Stimulated activated CD4-positive, alpha-beta T cell treated with anti-CD3 and anti-CD28 coated beads, Interleukin-15, amount 100 ng/mL, for 48 hours (primary cell): ENCODE results near the gene TMCC2.
"Not testable (repeated sequence)": the region's sequence is repeated elsewhere in the genome, so short reads cannot be mapped to it uniquely, and the experiment has no call there.

Source experiments
- DNase-seq, 2 donors: peaks; one replicate each; pipeline ENCODE4 v3.0.0-alpha.2; 2020; ENCODE audit warnings: low read depth in 2 of 2

Gene TMCC2

GRCh38 chr1:205211839-205212536 lies 15.8 kb upstream of the TMCC2 start:
- DNase-seq = no peak

DNA sequence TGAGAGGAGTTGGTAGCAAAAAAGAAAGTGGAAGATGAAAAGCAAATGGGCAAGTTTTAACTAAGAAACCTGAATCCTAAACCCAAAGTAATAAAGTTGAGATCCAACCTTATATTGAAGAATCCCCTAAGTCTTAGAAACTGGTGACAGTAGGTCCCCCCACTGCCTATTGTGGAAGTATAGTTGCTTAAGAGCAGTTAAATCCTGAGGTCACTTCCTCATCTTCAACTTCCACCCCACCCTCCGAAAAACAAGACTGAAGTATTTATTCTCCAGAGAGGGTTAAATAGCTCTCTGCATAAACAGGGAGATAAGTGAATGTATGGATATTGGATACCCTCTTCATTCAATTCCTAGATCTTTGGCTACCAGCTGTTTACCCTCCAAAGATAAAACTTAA lies 13.0 kb upstream of the TMCC2 start:
- no peak for DNase-seq

DNA sequence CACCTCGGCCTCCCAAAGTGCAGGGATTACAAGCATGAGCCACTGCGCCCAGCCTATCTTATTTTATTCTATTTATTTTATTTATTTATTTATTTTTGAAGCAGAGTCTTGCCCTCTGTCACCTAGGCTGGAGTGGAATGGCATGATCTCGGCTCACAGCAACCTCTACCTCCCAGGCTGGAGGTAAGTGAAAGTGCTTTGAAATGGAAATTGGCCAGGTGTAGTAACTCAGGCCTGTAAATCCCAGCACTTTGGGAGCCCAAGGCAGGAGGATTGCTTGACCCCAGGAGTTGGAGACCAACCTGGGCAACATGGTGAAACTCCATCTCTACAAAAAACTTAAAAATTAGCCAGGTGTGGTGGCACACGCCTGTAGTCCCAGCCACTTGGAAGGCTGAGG lies 11.2 kb upstream of the TMCC2 start:
- no peak for DNase-seq

- no peak for DNase-seq
These were observed 10.3 kb upstream of the TMCC2 start for GRCh38 chr1:205217418-205217817.

GRCh38 chr1:205220421-205220820 lies 7.3 kb upstream of the TMCC2 start:
- DNase-seq = no peak

DNA sequence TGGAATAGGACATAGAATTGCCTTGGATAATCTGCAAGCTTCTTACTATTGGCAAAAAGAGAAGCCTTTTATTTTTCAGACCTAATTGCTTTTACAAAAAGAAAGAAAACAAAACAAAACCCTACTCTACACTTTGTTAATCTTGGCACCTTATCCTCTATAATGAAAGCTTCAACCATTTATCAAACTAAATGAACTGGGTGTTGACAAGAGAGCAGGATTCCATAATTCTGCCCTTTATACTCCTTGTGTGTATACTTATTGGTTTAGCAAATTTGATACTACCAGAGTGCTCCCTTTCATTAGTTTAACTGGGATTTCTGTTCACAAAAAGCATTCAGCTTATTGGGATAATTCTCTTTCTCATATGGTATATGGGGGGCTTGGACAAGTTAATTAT lies 3.0 kb upstream of the TMCC2 start:
- no peak for DNase-seq

DNA sequence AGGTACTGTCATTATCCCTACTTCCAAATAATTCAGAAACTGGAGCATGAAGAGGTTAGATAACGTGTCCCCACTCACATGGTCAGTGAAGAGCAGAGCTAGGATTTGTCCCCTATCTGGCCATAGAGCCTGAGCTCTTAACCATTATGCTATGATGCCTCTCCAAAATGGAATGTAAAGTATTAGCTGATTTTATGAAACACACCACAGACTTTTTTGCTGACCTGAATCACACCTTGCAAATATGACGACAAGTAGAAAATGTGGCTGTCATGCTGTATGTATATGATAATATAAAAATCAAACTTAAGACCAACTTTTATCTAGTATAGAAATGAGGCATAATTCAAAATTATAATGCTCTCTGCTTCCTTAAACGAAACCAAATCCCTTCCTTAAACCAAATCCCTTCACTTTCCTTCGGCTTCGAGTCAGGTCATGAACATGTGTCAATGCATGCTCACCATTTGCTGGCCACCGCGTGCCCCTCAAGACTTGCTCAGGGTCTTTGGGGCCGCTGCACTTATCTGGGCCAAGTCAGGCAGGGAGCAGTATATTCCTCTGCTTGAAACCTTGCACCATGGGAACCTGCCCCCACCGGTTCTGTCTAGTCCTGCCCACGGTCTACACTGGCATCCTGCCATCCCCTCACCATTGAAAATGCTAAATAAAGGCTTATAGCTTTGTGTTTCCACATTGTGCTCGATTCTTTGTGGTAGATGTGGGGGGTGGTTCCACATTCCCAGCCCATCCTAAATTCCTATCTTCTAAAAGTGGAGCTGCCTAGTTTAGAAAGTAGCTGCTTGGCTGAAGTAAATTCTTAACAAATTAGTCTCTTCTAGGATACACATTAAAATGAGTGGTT lies 1.6 kb upstream of the TMCC2 start:
- DNase-seq = no peak

GRCh38 chr1:205226868-205227583 lies 720 bp upstream of the TMCC2 start:
- no peak for DNase-seq

GRCh38 chr1:205228093-205228521 lies 361 bp downstream of the TMCC2 start:
- DNase-seq = no peak

DNA sequence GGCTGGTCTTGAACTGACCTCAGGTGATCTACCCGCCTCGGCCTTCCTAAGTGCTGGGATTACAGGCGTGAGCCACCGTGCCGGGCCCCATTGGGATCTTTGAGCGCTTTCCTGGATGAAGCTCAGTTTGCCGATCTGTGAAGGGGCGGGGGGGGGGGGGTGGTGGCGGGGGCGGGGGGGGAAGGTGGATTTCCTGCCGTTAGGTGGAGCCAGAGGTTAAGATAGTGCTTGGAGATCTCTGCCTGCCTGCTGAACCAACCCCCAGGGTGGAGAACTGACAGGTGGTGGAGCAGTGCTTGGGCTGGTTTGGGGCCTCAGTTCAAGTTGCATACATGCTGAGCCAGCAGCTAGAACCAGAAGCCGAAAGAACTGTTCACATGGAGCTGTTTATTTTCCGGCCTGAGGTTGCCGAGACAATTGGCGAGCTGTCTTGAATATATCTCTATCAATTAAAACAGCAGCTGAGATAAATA lies 1.7 kb downstream of the TMCC2 start:
- peak; percentile 49 to 64 for DNase-seq

DNA sequence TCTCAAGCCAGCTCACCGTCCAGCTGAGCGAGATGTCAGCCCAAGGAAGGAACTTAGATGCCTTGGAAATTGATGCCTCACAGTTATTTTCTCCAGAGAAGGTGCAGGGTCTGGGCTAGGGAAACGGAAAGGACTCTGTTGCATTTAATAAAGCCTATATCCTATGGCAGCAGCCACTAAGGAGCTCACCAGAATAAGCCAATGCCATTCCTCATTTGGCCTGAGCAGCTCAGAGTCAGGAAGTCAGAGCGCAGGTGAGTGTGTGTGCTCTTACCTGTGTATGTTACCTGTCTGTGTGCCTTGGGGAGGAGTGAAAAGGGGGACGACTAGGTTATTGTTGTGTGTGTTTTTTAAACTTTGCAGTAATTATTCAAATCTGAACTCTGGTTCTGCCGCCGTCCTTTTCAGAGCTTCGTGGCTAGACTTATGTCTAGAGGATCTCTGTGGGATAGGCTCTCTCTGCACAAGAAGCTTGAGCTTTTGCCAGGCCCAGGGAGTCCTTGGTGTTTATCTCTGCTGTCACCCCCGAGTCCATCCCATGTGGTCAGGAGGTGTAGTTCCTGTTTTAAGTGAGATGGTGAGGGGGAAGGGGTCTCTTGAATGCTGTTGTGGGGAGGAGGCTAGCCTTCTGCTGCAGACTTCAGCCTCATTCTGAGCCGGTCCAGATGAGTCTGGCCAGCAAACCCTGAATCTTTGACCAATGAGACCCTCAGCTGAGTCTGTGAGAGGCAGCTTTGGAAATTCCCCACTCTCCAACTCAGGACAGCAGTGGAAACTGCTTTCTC lies 2.4 kb downstream of the TMCC2 start:
- DNase-seq = no peak

DNA sequence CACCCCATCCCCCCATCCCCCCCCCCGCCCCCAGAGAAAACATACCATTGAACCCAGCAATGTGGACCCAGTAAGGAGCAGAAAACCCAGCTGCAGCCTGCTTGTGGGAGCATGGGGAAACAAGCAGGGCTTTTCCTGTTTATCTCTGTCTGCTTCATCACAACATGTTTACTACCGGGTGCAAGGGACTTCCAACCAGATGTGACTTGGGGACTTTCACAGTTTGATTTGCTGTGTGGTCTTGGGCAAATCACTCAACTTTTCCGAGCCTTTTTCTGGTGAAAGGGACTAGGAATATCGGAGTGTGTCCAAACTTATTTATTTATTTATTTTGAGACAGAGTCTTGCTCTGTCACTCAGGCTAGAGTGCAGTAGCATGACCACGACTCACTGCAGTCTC lies 3.2 kb downstream of the TMCC2 start:
- DNase-seq = no peak

GRCh38 chr1:205232127-205232820 lies 4.5 kb downstream of the TMCC2 start:
- no peak for DNase-seq

DNA sequence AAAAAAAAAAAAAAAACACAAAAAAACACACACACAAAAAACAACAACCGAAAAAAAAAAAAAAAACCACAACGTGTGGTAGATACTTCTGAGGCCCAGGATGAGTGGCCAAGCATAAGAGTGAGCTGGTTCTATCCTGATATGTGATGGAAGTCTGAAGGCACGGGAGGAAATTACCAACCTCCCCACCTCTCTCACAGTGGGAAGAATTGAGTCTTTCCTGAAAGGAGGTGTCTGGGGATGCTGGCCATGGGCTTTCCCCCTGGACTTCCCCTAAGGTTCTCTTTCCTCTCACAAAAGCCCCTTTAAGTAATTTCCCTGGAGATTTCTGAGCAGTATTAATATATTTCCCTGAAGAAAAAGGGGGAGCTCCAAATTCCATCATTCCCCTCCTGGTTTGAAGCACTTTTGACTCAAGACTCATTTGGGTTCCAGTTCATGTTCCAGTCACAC lies 5.2 kb downstream of the TMCC2 start:
- DNase-seq = no peak

- DNase-seq = not testable (repeated sequence)
These were observed 6.2 kb downstream of the TMCC2 start for GRCh38 chr1:205233986-205234385.

- no peak for DNase-seq
These were observed 8.2 kb downstream of the TMCC2 start for GRCh38 chr1:205235951-205236350.

- DNase-seq = no peak
These were observed 8.8 kb downstream of the TMCC2 start for GRCh38 chr1:205236526-205236925.

DNA sequence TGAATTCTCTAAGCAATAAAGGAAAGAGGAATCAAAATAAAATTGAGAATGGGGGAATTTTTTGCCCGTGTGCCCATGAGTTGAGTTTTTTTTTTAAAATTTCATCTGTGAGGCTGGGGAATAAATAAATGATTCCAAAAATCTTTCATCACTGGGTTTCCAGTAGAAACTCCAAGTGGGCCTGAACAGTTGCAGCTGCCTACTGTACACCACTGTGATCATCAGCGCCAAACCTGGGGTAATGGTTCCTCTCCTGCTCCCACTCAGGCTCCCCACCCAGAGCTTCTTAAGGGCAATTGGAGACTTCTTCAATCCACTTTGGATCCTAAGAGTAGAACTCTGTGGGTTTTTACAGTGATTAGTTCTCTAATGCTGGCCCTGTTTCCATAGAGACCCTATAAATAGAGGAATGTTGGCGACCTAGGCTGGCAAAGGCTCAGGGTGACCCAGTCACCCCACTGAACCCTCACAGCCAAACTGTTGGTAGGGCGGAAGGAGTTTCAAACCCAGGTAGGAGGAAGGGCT lies 9.3 kb downstream of the TMCC2 start:
- DNase-seq = no peak

DNA sequence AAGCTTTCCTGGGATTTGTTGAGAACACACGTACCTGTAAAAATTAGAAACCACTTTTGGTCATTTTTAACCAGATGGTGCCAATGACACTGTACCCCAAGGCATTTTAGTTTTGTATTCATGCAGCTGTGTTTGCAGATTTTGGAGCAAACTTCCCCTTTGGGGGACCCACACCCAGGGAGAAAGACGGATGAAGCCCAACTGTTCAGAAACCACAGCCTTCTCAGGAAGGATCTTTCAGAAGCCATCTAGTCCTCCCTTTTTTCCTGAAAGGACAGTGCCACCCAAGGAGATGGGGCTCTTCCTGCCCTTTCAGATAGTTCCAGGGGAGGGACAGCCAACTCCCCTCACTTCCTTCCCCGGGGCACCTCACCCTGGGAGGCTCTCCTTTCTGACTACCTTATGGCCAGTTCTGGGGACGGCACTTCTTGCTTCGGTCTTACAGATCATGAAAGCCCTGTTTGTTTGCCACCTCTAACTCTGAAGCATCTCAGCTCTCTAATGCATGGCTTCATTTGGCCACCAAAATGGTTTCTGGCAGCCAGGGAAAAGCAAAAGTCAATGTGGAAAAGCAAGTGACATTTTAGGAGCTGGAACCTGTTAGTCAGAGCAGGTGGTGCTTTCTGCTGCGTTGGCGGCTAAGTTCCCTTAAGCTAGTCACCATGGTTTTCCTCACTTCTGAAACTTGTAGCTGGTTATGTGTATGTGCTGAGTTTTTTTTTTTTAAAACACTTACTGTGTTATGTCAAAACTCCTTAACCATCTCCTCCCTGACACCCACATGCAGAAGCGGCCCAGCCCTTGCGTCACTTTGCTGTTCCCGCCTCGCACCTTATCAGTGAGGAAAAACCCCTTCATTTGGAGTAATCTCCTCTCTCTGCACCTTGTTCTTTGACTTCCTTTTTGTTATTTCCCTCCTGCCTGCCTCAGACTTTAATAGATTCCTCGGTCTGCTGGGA lies 10.1 kb downstream of the TMCC2 start:
- peak; percentile 36 to 52 for DNase-seq
